HG03280 (cell line): ENCODE measurements around the gene BCKDHB.

Source experiments
- ATAC-seq: cut with Tn5 transposase; IDR thresholded peaks from one replicate; pipeline ENCODE4 v1.9.1; 2021; ENCODE audit warnings: mild to moderate bottlenecking, moderate library complexity; ENCODE audit not compliant: unreplicated experiment

BCKDHB gene

DNA sequence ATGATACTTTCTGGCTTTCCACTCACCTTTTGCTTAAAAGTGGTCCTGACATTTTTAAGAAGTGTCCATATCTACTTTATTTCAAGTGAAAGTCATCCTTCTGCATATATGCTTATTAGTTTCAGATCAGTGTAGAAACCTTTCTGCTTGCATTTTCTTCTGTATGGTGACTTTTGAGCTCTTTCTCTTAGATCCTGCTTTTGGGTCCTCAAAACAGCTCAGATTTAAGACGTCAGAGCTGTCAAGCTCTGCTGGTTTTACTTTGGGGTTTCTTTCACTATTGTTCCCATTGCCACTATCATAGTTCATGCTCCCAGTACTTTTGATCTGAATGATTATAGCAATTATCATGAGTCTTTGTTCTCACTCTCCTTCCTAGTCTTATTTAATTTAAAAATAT is 41.7 kb downstream of the BCKDHB start:
- no peak for ATAC-seq

DNA sequence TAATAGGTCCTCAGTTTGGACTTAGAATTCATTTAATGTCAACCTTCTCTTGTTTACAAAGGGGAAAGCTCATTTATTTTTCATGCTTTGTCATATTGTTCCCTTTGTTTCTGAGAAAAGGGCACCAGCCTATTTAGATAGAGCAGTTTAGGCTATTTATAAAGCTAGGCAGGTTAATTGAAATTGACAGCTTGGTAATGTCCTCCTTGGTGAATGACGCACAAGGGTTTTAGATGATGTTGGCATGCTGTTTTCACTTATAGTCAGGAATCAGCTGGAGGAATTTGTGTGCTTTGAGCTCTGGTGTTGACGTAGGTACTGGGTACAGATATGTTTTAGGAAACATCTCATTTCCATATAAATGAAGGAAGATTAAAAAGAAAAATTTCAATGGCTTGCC is 45.2 kb downstream of the BCKDHB start:
- ATAC-seq, result no peak

DNA sequence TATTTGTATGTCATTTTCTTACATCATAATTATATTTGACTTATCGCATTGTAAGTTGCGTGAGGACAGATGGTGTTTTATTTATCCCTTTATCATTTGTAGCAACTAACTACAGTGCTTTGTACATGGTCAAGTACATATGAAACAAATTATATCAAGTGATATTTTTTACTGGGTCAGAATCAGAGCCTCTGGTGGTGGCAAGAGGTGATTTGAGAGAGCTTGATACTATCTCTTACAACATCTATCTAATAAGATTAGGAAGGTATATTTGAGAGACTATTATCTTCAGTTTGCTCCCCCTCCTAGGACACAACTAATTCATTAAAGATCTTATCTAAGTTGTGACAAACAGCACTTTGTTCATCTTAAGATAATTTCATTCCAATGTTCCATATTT is 47.7 kb downstream of the BCKDHB start:
- ATAC-seq, result no peak

DNA sequence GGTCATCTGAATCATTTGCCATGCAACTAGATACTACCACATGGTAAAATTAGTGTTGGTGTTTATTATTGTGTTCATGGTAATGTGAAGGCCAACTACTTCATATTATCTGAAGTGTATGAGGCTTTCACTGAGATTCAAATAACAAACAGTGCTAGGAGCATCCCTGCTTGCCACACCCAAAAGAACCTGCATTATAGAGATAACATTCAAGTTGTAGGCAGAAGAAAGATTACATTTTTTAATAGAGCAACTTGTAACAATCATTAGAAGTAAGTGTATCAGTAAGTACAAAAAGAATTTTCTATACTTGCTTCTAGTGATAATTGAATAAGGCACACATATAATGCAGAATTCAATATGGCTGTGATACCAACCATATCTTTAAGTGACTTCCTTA is 49.8 kb downstream of the BCKDHB start:
- no peak for ATAC-seq

DNA sequence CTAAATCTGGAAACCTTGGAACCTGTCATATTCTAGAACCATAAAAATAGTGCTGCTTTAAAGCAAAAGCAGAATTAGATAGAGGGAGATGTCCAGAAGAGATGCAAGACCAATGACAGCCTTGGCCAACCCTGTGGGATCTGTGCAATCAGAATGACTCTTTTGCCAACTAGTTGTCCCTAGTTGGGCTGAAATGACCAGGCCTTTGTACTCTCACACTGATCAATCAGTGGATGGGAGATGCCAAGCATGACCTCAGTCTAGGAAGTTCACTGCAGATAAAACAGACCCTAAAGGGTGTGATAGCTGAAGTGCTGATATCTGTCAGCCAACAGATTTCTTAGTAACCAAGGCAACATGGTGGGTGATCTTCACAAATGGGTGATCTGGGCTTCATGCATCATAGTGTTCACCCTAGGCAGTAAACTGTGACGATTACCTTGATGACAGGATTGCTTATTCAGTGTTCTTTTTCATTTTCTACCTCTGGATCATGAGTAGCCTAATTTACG is 52.1 kb downstream of the BCKDHB start:
- no peak for ATAC-seq

DNA sequence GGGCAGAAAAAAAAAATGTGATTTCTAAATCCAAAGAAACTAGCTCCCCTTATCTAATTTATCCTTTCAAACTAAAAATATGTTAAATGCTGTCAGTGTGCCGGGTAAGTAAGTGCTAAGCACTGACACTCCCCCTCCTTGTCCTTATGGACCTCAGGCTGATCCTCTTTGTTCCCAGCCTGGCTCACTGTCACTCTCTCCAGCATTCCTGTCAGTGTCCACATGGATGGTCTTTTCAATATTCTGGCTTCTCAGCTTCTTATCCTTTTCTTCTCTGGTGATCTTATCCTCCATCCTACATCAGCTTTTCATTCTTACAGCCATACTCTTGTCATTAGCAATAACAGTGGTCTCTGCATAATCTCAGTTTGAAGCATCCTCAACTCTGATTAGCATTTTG is 55.0 kb downstream of the BCKDHB start:
- no peak for ATAC-seq

DNA sequence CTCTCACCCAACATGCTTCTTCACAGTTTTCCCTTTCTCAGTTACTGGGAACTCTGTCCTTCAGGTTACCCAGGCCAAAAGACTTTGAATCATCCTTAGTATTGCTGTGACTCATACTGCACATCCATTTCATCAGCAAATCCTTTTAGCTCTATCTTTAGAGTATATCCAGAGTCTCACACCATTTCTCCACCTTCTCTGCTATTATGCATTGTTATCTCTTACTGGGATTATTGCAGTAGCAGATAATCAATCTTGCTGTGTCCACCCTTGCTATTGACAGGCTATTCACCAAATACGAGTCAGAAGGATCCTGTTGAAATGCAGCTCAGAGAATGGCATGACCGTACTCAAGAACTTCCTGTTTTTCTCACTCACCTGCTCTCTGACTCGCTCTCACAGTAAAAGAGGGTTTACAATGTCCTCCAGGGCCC is 57.3 kb downstream of the BCKDHB start:
- ATAC-seq, result peak; percentile 61

DNA sequence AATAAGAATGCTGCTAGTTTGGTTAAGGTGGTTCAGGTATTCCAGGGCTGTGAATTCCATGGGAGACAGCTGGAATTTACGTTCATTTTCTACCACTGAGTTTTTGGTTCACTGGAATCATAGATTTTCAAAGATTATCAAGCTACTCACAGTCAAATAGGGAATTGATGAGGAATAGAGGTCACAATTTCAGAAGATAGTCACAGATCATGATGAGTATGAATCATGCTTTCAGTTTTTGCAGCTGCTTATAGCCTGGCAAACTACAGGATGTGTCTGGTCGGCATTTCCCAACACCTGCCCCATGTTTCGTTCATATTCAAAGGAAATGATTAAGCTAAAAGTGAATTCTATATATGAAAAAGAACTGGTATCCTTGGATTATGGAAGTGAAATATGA is 58.7 kb downstream of the BCKDHB start:
- peak; percentile 94 for ATAC-seq

DNA sequence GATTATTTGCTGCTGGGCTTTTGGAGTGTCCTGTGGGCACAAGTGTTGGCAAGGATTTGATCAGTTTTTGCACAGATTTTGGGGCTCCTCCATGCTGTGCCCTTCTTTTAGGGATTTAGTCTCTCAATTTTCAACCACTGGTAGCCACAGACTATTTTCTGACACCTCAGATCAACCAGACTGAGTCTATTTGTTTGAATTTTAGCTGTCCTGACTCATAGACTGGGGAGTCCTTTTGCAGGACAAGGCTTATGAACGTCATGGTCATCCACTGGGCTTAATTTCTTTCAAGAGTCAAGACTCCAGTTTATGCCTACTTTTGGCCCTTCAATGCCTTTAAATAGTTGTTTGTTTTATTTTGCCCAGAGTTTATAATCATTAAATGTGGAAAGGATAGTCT is 59.3 kb downstream of the BCKDHB start:
- no peak for ATAC-seq

DNA sequence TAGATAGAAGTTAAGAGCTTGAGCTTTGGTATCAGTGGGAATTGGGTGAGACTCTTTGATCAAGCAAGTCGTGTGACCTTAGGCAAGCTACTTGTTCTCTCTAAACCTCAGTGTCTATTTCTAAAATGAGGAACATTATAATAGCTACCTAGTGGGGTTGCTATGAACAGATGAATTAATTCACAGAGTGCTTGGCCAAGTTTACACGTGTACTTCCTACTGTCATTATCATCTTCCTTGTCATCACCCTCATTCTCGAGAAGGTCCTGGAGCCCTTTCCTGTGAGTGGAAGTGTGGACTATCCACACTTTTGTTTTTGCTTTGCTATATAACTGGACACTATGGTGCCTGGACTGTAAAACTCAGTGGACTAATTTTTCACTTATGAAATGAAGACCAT is 64.0 kb downstream of the BCKDHB start:
- ATAC-seq, result no peak

DNA sequence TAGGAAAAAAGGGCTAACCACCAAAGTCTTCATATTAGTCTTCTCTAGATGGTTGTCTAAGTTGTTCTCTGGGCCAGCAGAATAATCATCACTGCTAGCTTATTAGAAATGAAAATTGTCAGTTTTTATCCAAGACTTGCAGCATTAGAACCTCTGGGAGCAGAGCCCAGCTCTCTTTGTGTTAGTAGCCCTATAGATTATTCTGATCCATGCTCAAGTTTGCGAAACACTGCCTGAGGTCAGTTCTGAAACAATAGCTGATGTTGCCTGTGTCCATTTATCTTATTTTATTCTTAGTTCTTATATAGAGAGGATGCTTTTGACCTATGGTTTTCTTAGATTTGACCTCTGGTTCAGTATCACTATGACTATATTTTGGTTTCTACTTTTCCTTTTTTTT is 66.9 kb downstream of the BCKDHB start:
- ATAC-seq, result no peak

DNA sequence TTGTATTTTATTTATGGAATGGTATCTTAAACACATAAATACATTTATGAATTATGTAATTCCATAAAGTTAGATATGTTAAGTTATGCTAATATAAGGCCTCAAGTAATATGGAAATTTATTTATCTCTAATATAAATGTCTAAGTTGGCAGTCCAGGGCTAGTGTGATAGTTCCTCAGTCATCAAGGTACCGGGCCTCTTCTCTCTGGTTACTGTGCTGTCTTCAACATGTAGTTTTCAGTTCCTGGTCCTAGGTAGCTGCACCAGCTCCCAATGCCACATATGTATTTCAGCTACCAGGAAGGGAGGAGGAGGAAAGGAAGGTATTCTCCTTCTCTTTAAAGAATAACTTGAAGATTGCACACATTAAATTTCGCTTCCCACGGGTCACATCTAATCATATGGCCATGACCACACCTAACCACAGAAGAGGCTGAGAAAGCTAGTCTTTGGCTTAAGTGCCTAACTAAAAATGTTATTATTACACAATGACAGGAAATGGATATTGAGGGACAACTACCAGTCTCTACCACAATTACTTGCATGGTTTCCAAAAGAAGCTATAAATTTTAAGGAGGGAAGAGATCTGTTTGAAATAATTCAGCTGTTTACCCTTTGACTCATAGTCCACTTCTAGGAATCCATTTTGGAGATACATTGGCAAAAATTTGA is 68.6 kb downstream of the BCKDHB start:
- ATAC-seq, result no peak

DNA sequence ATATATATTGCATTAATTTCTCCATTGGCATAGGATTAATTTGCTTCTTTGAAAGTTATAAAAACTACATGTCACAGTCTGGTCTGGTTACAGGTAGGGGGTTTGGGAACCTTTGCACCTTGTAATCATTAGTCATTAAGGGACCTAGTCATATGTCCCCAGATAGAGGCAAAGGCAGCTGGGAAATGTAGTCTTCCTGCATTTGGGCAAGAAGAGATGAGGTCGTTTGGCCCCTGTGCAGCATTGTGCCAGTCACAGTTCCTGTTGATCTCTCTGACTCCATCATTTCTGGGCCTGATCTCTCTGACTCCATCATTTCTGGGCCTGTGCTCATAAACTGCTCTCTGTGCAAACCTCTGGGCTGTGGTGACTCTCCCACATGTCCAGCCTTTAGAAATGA is 73.2 kb downstream of the BCKDHB start:
- no peak for ATAC-seq

DNA sequence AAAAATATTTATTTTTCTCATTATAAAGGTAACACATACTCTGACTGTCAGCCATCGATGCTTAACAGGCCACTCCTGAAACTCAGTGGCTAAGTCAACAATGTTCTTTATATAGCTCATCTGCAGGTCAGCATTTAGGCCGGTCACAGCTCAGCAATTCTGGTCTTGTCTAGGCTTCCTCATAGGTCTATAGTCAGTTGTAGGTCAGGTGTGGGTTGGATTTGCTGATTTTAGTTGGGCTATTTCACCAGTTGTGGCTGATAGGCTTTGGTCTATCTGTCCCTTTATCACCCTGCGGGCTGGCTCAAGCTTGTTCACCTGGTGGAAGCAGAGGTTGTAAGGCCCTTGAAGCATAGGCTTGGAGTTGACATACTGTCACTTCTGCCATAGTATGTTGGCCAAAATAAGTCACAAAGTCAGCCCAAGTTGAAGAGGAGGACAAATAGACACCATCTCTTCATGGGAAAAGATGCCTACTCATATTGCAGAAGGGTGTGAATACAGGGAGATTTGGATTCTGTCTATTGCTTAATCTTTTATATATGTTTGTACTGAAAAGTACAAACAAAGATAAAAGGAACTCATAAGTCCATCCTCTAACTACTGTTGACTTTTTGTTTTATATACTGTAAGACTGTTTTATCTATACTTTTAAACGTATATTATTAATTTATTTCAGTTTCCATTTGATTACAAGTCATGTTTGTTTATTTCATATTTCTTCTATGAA is 75.0 kb downstream of the BCKDHB start:
- ATAC-seq, result no peak

DNA sequence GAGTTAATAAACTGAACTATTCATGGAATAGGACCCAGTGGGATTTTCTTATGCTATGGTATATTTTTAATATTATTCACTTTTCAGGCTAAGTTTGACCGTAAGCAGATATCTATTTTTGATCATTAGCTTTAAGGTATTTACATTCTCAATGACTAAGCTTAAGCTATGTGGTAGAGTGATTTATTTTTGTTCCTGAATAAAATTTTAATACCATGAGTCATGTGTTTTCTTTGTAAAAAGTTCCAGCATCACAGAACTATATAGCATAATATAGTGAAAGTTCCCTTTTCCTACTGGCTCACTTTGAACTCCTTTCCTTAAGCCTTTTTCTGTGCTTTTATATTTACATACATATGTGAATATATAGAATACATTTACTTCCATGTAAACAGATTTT is 75.8 kb downstream of the BCKDHB start:
- ATAC-seq, result no peak

DNA sequence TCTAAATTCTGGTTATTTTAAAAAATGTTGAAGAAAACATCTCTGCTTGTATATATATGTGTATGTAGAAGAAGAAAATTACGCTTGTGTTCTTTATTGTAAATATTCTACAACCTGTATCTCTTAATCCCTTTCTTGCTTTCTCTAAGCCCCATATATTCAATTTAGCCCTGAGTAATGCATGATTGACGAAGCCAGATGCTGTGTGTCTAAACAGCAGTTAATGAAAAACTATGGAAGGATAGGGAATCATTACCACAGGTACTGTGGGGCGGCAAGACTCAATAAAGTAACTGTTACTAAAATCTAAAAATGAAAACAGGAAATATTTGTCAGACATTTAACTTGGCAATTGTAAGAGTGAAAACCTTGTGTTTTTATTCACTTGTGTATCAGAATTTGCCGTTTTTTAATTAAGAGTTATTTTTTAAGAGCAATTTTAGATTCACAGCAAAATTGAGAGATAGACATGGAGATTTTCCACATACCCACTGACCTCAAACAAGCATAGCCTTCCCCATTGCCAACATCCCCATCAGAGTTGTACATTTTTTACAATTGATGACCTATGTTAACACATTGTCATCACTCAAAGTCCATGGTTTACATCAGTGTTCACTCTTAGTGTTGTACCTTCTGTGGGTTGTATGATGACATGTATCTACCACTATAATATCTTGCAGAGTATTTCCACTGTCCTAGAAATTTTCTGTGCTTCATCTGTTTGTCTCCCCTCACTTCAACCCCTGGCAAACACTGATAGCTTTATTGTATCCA is 76.7 kb downstream of the BCKDHB start:
- ATAC-seq, result no peak

DNA sequence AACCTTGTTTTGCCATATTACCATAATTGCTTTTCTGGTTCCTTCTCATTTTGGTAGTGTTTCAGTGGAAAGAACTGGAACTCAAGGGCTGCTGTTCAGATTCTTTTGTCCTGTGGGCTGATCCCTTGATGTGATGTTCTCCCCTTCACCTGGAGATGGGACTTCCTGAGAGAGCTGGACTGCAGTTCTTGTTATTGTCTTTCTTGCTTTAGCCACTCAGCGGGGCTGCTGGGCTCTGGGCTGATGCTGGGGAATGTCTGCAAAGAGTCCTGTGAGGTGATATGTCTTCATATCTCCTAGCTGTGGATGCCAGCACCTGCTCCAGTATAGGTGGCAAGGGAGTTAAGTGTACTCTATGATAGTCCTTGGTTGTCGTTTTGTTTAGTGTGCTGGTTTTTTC is 79.0 kb downstream of the BCKDHB start:
- ATAC-seq, result no peak

DNA sequence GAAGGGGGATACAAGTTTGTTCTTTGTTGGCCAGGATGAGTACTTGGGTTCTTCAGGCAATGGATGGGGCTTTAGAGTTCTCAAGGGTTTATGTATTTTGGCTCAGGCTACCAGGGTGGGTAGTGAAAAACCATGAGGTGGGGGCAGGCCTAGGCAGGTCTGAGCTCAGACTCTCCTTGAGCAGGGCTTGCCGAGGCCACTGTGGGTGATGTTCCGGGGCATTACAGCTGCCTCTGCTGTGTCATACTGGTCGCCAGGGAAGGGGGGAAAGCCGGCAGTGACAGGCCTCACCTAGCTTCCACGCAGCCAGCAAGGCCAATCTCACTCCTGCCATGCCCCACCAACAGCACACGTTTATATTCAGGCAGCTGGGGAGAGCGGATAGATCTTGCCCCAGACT is 79.6 kb downstream of the BCKDHB start:
- no peak for ATAC-seq

DNA sequence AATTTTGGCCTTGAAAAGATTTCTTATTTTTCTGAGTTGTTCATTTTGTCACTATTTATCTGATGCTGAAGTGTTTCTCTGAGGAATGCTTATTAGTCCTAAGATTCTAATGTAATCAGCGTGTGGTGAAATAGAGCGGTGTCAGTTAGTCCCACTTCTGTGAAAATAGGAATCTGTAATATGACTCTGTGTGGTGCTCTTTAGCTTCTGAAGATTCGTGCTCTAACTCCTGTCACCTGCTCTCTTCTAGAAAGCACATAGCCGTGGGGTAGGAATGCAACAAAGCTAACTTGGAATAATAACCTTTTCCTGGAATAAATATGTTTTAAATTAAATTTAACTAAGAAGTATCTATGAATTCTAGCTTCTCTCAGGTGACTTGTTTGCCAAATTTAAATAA is 90.4 kb downstream of the BCKDHB start:
- no peak for ATAC-seq

DNA sequence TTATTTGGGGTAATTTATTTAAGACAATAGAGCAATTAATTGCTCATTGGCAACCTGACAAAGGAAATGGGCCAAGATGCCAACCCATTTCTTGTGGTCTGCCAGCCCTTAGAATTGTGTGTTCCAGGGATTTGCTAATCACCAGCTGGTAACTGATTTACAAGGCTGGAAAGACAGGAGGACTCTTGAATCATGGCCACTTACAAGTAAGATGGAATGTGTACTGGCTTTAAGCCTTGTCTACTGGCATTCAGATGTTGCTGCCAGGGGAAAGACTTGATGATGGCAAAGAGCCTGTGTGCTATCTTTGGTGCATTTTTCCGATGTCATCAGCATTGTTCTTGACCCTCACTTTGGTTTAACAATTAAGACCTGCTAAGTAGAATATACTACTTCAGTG is 91.0 kb downstream of the BCKDHB start:
- ATAC-seq, result no peak

DNA sequence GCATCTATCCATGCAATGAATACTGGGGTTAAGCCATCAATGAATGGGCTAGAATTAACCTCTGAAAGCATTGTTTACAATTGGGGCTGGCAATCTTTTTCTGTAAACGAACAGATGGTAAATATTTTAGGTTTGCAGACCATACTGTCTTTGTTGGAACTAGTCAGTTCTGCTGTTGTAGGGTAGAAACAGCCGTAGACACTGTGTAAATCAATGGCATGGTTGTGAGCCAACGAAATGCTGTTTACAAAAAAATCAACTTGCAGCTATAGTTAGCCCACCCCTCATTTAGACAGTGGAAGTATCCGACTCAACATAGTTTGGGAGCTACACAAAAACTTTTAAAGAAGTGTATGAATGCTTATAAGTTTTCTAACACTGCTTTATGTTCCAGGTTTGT is 91.5 kb downstream of the BCKDHB start:
- ATAC-seq, result no peak

DNA sequence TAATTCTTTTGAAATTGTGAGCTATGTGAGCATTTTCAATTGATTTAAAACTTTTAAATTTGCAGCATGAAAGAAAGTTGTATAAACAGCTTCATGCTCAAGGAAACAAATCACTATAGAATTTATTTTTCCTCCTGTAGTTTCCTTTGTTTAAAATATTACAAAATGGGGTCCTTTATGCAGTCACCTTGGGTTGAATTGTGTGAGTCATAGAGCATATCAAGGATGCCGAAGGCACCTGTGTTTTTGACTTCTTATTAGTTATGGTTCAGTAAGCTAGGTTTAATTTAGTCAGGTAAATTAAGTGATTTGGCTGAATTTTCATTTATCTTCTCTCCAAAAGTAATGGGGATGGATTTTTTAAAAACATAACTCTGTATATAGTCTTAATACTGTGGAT is 96.8 kb downstream of the BCKDHB start:
- ATAC-seq, result no peak
